GM19351 (cell line): ENCODE measurements around the gene MPZ.
"Not testable (repeated sequence)": the region's sequence is repeated elsewhere in the genome, so short reads cannot be mapped to it uniquely, and the experiment has no call there.

Experiments used
- ATAC-seq: cut with Tn5 transposase; IDR thresholded peaks from one replicate; pipeline ENCODE4 v1.9.1; 2021; ENCODE audit warnings: mild to moderate bottlenecking, moderate library complexity; ENCODE audit not compliant: unreplicated experiment

The MPZ gene

GRCh38 chr1:161309868-161310267, at the start of gene MPZ:
Gene MPZ (minus strand): TSS chr1:161309968. CDS start chr1:161309905, 63 bp downstream.
- ATAC-seq, result no peak

DNA sequence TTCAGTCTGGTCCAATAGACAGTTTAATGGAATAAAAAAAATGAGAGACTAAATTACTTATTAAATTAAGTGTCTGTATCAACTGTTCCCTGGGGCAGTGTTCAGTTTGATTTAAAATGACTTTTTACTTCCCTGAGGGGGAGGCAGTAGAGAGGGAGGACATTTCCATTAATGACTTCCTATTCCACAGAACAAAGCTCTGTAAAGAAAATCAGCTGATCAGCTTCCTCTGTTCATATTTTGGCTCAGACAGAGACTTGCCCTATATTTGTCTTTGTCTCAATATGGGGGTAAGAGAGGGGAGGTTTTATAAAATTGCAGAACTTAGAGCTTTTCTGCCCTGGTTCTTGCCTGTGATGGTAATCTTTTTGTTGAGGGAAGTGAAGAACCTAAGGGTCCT, 49.5 kb upstream of the MPZ start:
- ATAC-seq, result no peak

- no peak for ATAC-seq
Observed at GRCh38 chr1:161357073-161357472, 47.3 kb upstream of the MPZ start.

GRCh38 chr1:161351482-161351881, 41.7 kb upstream of the MPZ start:
- ATAC-seq, result no peak

DNA sequence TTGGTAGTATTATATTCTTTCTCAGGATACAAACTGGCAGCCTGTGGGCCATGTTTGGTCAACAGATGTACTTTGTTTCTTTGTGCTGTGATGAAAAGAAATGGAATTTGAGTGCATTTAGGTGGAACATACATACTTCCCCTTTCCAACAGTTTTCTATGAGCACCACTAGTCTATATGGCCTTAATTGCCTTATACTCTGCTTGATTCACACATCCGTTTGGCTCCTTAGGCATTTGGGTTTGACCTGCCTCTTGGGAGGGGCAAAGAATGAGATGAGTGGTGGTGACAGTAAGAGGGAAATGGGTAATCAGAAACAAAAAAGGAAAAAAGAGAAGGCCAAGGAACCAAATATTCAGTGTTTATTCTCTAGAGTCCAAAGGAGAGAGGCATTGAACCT, 40.9 kb upstream of the MPZ start:
- no peak for ATAC-seq

GRCh38 chr1:161342821-161343220, 33.1 kb upstream of the MPZ start:
- ATAC-seq, result no peak

GRCh38 chr1:161342177-161342576, 32.4 kb upstream of the MPZ start:
- ATAC-seq, result no peak

DNA sequence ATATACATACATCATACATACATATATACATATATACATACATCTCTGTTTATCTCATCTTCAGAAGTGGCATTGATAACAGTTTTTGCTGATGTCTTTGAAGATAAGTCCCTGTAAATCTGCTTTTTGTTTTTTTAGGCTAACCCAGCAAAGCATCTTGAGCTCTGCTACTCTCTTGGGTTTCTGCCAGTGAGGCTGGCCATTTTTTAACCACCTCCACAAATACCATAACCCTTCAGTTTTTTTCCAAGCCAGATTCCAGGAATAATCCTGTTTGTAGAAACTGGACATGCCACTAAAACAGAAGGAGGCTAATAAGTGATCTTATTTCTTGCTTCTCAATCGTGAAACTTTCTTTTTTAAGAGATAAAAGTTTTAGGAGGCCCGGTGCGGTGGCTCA, 26.0 kb upstream of the MPZ start:
- no peak for ATAC-seq

DNA sequence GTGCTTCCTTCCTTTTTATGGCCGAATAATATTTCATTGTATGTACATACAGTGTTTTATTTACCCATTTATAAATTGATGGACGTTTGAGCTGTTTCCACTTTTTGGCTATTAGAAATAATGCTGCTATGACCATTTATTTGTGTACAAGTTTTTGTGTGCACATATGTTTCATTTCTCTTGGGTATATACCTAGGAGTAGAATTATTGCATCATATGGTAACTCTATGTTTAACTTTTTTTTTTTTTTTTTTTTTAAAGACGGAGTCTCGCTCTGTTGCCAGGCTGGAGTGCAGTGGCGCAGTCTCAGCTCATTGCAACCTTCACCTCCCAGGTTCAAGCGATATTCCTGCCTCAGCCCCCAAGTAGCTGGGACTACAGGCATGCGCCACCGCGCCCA, 23.4 kb upstream of the MPZ start:
- ATAC-seq, result no peak

DNA sequence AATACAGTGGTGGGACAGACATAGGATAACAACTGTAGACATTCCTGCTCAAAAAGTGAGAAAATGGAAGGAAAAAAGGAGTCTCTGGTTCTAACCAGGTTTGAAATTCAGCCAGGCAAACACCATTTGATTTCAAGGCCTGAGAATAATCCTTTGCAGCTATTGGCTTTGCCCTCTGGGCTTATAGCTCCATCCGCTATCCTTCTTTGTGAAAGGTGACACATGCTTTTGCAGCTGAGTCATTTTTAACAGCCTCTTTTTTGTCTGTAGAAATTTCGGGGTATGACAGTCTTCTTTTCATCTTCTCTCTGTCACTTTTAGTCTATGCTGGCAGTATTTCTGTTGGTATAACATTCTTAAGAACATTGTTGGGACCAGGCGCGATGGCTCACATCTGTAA, 20.6 kb upstream of the MPZ start:
- no peak for ATAC-seq

GRCh38 chr1:161324020-161324419, 14.3 kb upstream of the MPZ start:
- no peak for ATAC-seq

- ATAC-seq, result not testable (repeated sequence)
Observed at GRCh38 chr1:161315841-161316674, 6.3 kb upstream of the MPZ start.

DNA sequence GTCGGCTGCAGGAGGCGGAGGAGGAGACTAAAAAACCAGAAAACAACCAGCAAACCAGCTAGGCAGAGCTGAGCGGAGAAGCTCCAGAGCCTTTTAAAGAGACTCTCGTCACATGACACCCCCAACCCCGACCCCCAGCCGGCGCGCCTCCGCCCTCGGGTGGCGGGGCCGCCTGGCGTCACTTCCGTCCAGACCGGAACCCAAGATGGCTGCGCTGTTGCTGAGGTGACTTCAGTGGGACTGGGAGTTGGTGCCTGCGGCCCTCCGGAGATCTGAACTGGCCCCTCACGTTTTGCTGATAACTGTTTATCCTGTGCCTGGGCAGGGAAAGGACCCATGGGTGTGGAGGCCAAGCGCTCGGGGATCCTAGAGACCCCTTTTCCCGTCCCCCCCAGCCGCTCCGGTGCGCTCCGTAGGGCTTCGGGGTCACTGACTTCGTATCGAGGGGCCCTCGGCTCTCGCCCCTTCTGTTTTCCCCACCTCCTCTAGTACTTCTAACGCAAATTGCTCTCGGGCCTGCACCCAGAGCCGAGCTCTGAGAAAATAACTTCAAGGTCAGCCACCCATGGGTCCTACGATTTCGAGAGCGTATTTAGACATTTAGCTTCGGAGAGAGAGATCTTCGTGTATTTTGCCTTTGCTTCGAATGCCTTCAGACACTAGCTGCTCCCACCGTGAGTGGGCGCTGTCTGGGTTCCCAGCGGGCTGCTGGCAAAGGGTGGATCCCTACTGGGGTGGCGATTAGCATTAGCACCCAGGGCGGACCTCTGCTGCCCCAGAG, 4.6 kb upstream of the MPZ start, which contains the start of gene SDHC:
Gene SDHC (plus strand): TSS at position 181 of the 781 bp plus-strand sequence. CDS start 25 bp downstream, at position 206.
- ATAC-seq, result peak; percentile 98

- no peak for ATAC-seq
Observed at GRCh38 chr1:161313554-161314200, 3.9 kb upstream of the MPZ start.

- no peak for ATAC-seq
Observed at GRCh38 chr1:161311595-161312181, 1.9 kb upstream of the MPZ start.

DNA sequence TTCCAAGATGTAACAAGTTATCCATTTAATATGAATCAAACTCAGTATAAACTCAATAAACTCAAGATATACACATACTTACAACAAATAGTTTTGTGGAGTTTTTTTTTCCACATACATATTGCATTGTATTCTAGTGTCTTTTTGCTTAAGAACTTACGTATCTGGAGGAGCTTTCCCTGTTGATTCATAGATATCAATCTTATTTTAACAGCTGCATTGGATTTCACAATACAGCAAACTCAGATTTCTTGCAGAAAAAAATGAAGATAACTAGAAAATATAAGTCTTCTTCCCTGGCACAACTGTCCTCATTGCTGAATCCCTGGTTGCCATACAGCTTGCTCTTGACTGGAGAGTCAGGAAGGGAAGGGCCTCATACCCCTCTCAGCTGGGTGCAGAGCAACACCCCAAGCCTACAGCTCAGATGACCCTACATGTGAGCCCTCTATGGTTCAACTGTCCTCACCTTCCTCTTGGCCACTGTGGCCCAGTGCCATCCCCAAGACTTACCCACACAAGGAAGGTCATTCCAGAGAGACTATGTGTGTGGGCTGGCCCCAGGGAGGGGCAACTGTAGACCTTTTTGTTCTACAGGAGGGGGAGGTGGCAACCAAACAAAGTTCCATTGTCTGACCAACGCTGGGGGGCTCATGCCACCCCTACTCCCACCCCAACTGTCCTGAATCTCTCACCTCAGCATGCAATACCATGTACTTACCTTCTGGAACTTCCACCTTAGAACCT, 1.7 kb downstream of the MPZ start:
- no peak for ATAC-seq

- ATAC-seq, result no peak
Observed at GRCh38 chr1:161307230-161307768, 2.5 kb downstream of the MPZ start.

DNA sequence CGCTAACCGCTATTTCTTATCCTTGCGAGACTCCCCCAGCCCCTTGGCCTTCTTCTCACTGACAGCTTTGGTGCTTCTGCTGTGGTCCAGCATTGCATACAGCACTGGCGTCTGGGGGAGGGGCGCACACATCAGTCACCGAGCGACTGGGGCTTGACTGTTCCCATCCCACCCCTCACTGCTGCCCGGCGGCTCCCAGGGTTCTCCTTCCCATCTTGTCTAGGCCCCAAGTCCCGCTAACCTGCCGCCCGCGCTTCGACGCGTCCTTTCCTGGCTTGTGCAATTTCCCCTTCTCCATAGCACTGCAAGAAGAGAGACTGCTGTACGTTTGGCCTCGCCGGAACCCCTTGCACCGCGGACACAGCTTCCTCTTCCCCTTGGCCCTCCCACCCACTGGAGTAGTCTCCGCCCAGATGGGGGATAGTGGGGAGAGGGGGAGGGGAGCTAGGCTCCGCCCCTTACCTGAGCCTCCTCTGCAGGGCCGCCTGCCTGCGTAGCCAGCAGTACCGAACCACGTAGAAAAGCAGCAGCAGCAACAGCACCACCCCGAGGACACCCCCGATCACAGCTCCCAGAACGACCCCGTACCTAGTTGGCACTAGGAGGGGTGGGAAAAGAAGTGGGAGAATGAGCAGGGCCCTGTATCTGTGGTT, 3.8 kb downstream of the MPZ start:
- ATAC-seq, result peak; percentile 87
